ENCODE results near the gene ABHD16A.

The ABHD16A gene

GRCh38 chr6:31655349-31656237 is 47.5 kb downstream of the ABHD16A start, which contains the start of gene APOM:
Gene APOM (plus strand): TSS chr6:31655894. CDS start chr6:31655967, 73 bp downstream.
- no peak for TF ChIP-seq CTCF (IDR thresholded peaks at IDR 0.05; ENCODE audit: low read depth, low read length)
- no peak within 1 kb of the TSS for H3K4me3 ChIP-seq (replicated peaks in 1 of 2; ENCODE audit: low read depth in 2 of 2, low read length in 2 of 2)
- no peak for DNase-seq (ENCODE audit: low read depth in 2 of 2)

DNA sequence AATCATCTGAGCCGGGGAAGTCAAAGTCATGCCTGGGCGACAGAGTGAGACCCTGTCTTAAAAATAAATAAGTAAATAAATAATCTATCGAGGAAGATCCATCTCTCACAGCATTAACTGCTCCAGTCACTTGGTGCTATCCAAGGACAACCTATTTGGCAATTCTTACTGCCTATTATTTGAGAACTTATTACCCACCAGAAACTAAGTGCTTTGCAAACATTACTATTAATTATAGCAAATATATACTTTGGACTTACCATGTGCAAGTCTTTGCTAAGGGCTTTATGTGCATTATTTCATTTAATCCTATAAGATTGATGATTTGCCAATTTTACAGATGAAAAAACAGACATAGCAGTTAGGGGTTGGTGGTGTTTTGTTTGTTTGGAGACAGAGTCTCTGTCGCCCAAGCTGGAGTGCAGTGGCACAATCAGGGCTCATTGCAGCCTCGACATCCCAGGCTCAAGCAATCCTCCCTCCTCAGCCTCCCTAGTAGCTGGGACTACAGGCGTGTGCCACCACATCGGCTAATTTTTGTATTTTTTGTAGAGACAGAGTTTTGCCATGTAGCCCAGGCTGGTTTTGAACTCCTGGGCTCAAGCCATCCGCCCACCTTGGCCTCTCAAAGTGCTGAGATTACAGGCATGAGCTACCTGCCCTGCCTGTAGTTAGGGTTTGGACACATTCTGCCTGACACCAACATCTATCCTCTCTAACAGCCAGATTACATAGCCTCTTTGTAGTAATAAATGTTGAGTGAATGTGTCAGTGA is 48.4 kb downstream of the ABHD16A start:
- TF ChIP-seq CTCF (IDR thresholded peaks at IDR 0.05; ENCODE audit: low read depth, low read length) = no peak

DNA sequence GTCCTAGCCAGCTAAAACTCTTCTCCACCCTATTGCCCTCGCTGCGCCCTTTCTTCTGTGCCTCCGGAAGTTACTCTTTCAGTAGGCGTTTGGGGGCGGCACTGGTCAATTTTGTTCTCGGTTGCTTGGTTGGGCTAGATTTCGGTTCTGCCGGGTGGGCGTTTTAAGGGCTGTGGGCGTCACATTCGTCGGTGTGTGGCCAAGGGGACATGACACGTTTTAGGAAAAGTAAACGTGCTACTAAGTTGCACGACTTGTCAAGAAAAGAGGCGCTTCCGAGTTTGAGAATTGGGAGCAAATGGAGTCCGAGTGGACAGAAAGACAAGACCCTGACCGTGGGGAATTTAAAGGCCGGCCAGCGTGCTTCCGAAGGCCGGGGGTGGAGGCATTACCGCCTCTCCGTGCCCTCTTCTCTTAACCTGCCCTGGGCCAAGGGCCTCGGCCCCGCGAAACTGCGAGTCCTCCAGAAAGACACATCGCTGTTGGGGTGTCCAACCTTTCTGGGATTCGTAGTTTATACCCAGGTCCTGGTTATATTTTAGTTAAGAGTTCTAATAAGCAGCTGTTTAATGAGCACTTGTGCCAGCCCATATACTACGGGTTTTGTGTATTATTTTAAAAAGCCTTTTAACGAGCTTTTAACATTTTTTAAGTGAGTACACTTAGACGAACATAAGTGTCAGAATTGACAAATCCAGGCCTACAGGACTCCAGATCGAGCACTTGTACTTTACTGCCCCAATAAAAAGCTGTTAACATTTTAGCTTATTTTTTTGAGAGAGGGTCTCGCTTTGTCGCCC is 50.0 kb downstream of the ABHD16A start:
- TF ChIP-seq CTCF (IDR thresholded peaks at IDR 0.05; ENCODE audit: low read depth, low read length) = no peak
- peak in 1 of 2 donors; percentile 94 for DNase-seq (ENCODE audit: low read depth in 2 of 2)
- H3K4me3 ChIP-seq (replicated peaks in 1 of 2; ENCODE audit: low read depth in 2 of 2, low read length in 2 of 2) = peak overlapping the region; percentile 83 to 93

More for the DNA sequence above, 48.4 kb downstream of the ABHD16A start:
- H3K4me3 ChIP-seq (replicated peaks in 1 of 2; ENCODE audit: low read depth in 2 of 2, low read length in 2 of 2) = no peak overlapping the region
- DNase-seq (ENCODE audit: low read depth in 2 of 2) = no peak

GRCh38 chr6:31651602-31652191 is 51.4 kb downstream of the ABHD16A start:
- no peak for TF ChIP-seq CTCF (IDR thresholded peaks at IDR 0.05; ENCODE audit: low read depth, low read length)
- peak overlapping the region; percentile 83 to 93 for H3K4me3 ChIP-seq (replicated peaks in 1 of 2; ENCODE audit: low read depth in 2 of 2, low read length in 2 of 2)
- peak; percentile 76 to 84 for DNase-seq (ENCODE audit: low read depth in 2 of 2)

GRCh38 chr6:31645325-31645724 is 57.8 kb downstream of the ABHD16A start:
- H3K4me3 ChIP-seq (replicated peaks in 1 of 2; ENCODE audit: low read depth in 2 of 2, low read length in 2 of 2) = no peak overlapping the region
- no peak for TF ChIP-seq CTCF (IDR thresholded peaks at IDR 0.05; ENCODE audit: low read depth, low read length)
- no peak for DNase-seq (ENCODE audit: low read depth in 2 of 2)

Data from cardiac fibroblast (primary cell).